Sigmoid colon (tissue), 4 donors: ENCODE results near the gene CCNYL1.

ENCODE experiments used
- CTCF ChIP-seq, 4 experiments: fragments of 450-650 bp in 3 of 4; fragments of 200-600 bp in 1 of 4; IDR thresholded peaks; one replicate each; pipeline ENCODE4 v1.5.1; 2016 to 2019; ENCODE audit warnings: antibody characterized with exemption in 4 of 4, mild to moderate bottlenecking in 3 of 4, moderate library complexity in 2 of 4
- EP300 ChIP-seq, 4 donors: sonication (generic); formaldehyde crosslinking; IDR thresholded peaks; one replicate each; pipeline ENCODE4 v1.6.1; 2017; ENCODE audit warnings: antibody characterized with exemption in 4 of 4
- POLR2A ChIP-seq, 2 donors: fragments of 450-650 bp; IDR thresholded peaks; one replicate each; pipeline ENCODE4 v1.6.1; 2016; ENCODE audit warnings: antibody characterized with exemption in 2 of 2, mild to moderate bottlenecking in 2 of 2, moderate library complexity in 2 of 2
- POLR2AphosphoS5 ChIP-seq, 4 donors: sonication (generic); formaldehyde crosslinking; IDR thresholded peaks; one replicate each; pipeline ENCODE4 v1.6.1; 2017; ENCODE audit warnings: antibody characterized with exemption in 4 of 4

- TF ChIP-seq CTCF (IDR thresholded peaks at IDR 0.05) (no peak), EP300 (IDR thresholded peaks at IDR 0.05) (no peak), POLR2A (IDR thresholded peaks at IDR 0.05) (no peak), POLR2AphosphoS5 (IDR thresholded peaks at IDR 0.05) (no peak)
These were observed 23.4 kb downstream of the CCNYL1 start for GRCh38 chr2:207734636-207735512.
